HCT116 (cell line): ENCODE results near the gene ZNF512. TPM values are rescaled to one million over a fixed set of nuclear protein-coding genes. Genes with fewer than 3 reads are reported as not detected.

Experiments used
- EZH2phosphoT487 ChIP-seq: fragments of 200-600 bp; IDR thresholded peaks from 2 replicates; pipeline ENCODE4 v1.6.1; 2018; ENCODE audit warnings: antibody characterized with exemption, borderline replicate concordance
- POLR2AphosphoS5 ChIP-seq: IDR thresholded peaks from 2 replicates; pipeline ENCODE4 v1.6.1; 2011; ENCODE audit warnings: mild to moderate bottlenecking, low read depth, low read length, moderate library complexity
- SRF ChIP-seq: IDR thresholded peaks from 2 replicates; pipeline ENCODE4 v1.6.1; 2012; ENCODE audit warnings: low read depth
- TCF7L2 ChIP-seq: IDR thresholded peaks from 2 replicates; pipeline ENCODE4 v1.7.0; 2011; ENCODE audit warnings: borderline replicate concordance, inconsistent platforms; ENCODE audit not compliant: insufficient read depth, insufficient read length; ENCODE audit errors: extremely low read depth
- ZNF274 ChIP-seq: fragments of 200-500 bp; sonication (Bioruptor generic); IDR thresholded peaks from 2 replicates; pipeline ENCODE4 v1.6.1; 2014; ENCODE audit warnings: mild to moderate bottlenecking, low read depth, low read length, inconsistent platforms
- total RNA-seq: library from RNA; stranded (reverse); gene quantifications from one replicate; pipeline ENCODE4 v1.2.1, GENCODE V29; 2021; ENCODE audit not compliant: unreplicated experiment
- TF ChIP-seq, protein P1 (sequence below): IDR thresholded peaks from 2 replicates; pipeline ENCODE4 v1.6.1; 2011; ENCODE audit warnings: mild to moderate bottlenecking, low read length, moderate library complexity; ENCODE audit not compliant: insufficient replicate concordance; ENCODE audit errors: extremely low read depth
- TF ChIP-seq, protein P2 (sequence below), 3 experiments: fragments of 200-600 bp in 1 of 3; sonication (generic) in 1 of 3; IDR thresholded peaks in 2 of 3; conservative IDR thresholded peaks in 1 of 3; 2 replicates each; pipeline ENCODE4 v1.5.1; 2012 to 2017; ENCODE audit warnings: low read depth in 2 of 3, low read length in 2 of 3, antibody characterized with exemption in 1 of 3, borderline replicate concordance in 1 of 3, control low read depth in 1 of 3, mild to moderate bottlenecking in 1 of 3, mixed read lengths in 1 of 3, mixed run types in 1 of 3, moderate library complexity in 1 of 3; ENCODE audit not compliant: insufficient read depth in 1 of 3
- TF ChIP-seq, protein P3 (sequence below): IDR thresholded peaks from 2 replicates; pipeline ENCODE4 v1.6.1; 2012

ZNF512 gene
- total RNA-seq, 1 experiment from 2014 or later = 33.0 TPM

DNA sequence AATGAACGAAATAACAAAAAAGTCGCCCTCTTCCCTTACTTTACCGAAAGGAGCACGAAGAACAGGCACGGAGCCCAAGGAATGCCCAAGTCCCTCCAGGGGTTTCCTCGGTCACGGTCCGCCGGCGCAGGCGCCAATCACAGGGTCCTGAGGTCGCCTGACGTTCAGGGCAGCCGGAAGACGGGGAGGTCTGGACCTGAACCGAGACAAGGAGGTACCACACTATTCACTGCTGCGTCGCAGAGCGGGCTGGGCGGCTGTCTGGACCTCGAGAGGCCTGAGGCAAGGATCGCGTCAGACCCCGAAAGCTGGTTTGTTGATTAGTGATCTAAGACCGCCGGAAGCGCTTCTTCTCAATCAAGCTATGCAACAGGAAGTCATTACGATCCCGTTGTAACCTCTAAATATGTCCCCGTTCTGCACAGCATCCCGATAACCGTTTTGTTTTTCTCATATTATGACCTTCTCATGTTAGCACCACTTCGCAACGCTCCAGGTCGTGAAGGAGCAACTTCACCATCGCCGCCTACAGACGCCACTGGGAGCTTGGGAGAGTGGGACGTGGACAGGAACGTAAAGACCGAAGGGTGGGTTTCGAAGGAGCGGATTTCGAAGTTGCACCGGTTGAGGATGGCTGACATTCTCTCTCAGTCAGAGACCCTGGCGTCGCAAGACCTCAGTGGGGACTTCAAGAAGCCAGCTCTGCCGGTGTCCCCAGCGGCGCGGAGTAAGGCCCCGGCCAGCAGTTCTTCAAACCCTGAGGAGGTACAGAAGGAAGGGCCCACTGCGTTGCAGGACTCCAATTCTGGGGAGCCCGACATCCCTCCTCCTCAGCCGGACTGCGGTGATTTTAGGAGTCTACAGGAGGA, 80.7 kb downstream of the ZNF512 start, which contains the start of the genes SLC4A1AP and SUPT7L (continued):
- TF ChIP-seq, protein P1, sequence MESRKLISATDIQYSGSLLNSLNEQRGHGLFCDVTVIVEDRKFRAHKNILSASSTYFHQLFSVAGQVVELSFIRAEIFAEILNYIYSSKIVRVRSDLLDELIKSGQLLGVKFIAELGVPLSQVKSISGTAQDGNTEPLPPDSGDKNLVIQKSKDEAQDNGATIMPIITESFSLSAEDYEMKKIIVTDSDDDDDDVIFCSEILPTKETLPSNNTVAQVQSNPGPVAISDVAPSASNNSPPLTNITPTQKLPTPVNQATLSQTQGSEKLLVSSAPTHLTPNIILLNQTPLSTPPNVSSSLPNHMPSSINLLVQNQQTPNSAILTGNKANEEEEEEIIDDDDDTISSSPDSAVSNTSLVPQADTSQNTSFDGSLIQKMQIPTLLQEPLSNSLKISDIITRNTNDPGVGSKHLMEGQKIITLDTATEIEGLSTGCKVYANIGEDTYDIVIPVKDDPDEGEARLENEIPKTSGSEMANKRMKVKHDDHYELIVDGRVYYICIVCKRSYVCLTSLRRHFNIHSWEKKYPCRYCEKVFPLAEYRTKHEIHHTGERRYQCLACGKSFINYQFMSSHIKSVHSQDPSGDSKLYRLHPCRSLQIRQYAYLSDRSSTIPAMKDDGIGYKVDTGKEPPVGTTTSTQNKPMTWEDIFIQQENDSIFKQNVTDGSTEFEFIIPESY = peak; percentile 17
- TF ChIP-seq ZNF274 = no peak
- TF ChIP-seq EZH2phosphoT487 = no peak
- TF ChIP-seq SRF = peak; percentile 80
- peak; percentile 82 for TF ChIP-seq POLR2AphosphoS5
- TF ChIP-seq, protein P2, sequence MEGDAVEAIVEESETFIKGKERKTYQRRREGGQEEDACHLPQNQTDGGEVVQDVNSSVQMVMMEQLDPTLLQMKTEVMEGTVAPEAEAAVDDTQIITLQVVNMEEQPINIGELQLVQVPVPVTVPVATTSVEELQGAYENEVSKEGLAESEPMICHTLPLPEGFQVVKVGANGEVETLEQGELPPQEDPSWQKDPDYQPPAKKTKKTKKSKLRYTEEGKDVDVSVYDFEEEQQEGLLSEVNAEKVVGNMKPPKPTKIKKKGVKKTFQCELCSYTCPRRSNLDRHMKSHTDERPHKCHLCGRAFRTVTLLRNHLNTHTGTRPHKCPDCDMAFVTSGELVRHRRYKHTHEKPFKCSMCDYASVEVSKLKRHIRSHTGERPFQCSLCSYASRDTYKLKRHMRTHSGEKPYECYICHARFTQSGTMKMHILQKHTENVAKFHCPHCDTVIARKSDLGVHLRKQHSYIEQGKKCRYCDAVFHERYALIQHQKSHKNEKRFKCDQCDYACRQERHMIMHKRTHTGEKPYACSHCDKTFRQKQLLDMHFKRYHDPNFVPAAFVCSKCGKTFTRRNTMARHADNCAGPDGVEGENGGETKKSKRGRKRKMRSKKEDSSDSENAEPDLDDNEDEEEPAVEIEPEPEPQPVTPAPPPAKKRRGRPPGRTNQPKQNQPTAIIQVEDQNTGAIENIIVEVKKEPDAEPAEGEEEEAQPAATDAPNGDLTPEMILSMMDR (IDR thresholded peaks at IDR 0.05 in 2 of 3, conservative IDR thresholded peaks at IDR 0.05 in 1 of 3; ENCODE audit: borderline replicate concordance in 1 of 3, insufficient read depth in 1 of 3, low read depth in 2 of 3, low read length in 2 of 3) = 0 out of 6 replicates have a peak, but pooled peaks of 1 of the 3 experiments have one; percentile 17
- TF ChIP-seq, protein P3, sequence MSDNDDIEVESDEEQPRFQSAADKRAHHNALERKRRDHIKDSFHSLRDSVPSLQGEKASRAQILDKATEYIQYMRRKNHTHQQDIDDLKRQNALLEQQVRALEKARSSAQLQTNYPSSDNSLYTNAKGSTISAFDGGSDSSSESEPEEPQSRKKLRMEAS = peak; percentile 71; the same call in 1 of the 2 replicates
- no peak for TF ChIP-seq TCF7L2
